Measurements from ENCODE around the gene GFRA4. TPM values are rescaled to one million over a fixed set of nuclear protein-coding genes. Genes with fewer than 3 reads are reported as not detected.
"Not testable (repeated sequence)": the region's sequence is repeated elsewhere in the genome, so short reads cannot be mapped to it uniquely, and the experiment has no call there.

The GFRA4 gene
- total RNA-seq, 1 experiment from 2014 or later = not detected

GRCh38 chr20:3622406-3622805 is 40.8 kb downstream of the GFRA4 start:
- DNase-seq (ENCODE audit: low read depth) = no peak

- DNase-seq (ENCODE audit: low read depth) = no peak
These were observed 42.1 kb downstream of the GFRA4 start for GRCh38 chr20:3621111-3621510.

DNA sequence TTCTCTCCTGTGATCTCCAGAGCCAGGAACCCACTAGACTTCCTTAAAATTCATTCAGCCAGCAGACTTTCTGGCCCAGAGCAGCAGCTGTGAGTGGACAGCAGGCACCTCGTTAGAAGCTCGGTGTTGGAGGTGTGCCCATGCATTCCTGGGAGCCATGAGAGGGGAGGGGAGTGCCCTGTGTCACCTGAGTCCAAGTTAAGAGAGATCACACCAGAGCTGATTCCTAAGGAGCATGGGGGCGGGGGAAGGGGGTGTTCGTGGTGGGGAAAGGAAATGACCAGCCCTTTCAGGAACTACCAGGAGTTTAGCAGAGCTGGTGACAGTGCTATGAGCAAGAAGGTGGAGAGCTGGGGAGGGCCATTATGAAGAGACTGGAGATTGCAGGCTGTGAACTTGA is 46.9 kb downstream of the GFRA4 start:
- DNase-seq (ENCODE audit: low read depth) = no peak

DNA sequence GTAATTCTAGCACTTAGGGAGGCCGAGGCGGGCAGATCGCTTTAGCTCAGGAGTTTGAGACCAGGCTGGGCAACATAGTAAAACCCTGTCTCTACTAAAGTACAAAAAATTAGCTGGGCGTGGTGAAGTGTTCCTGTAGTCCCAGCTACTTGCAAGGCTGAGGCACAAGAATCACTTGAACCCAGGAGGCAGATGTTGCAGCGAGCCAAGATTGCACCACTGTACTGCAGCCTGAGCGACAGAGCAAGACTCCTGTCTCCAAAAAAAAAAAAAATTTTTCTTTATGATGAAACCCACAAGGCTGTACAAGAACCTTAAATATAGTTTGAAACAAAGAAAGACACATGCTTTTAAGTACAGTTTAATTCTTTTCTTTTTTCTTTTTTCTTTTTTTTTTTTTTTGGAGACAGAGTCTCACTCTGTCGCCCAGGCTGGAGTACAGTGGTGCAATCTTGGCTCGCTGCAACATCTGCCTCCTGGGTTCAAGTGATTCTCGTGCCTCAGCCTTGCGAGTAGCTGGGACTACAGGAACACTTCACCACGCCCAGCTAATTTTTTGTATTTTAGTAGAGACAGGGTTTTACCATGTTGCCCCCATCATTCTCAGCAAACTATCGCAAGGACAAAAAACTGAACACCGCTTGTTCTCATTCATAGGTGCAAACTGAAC is 47.9 kb downstream of the GFRA4 start:
- not testable (repeated sequence) for DNase-seq (ENCODE audit: low read depth)

DNA sequence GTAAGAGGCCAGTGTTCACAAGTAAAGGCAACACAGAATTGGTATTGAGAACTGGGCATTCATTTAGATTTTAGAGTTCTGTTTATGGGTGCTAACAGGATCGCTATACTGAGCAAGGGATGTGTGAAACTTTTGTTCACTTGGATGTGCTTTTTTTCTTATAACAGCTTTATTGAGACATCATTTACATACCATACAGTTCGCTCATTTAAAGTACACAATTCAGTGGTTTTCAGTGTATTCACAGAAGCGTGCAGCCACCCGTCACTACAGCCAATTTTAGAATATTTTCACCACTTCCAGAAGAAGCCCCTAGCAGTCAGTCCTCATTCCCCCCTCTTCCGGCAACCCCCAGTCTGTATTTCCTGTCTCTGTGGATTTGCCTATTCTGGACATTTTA is 48.7 kb downstream of the GFRA4 start:
- DNase-seq (ENCODE audit: low read depth) = no peak

GRCh38 chr20:3613821-3614440 is 49.3 kb downstream of the GFRA4 start:
- DNase-seq (ENCODE audit: low read depth) = no peak

- no peak for DNase-seq (ENCODE audit: low read depth)
These were observed 50.2 kb downstream of the GFRA4 start for GRCh38 chr20:3612795-3613572.

DNA sequence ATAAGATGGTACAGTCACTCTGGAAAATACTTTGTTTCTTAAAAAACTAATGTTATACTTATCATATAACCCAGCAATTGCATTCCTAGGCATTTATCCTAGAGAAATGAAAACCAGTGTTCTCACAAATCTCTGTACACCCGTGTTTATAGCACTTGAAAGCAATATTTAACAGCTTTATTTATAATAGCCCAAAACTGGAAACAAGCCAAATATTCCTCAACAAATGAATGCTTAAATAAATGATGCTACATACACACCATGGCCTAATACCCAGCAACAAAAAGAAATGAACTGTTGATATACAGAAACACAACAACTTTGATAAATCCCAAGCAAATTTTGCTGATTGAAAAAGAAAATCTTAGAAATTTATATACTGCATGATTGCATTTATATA is 51.3 kb downstream of the GFRA4 start:
- no peak for DNase-seq (ENCODE audit: low read depth)

Other genes with a start within 250 kb of the GFRA4 start
- gene ATRN, start 192.4 kb downstream of the GFRA4 start, total RNA-seq (2014; rRNA removed) = 19.9 and 23.8 TPM in 2 replicates
- gene ADAM33, start 18.6 kb upstream of the GFRA4 start, total RNA-seq (2014; rRNA removed) = 0.11 and 0.13 TPM in 2 replicates
- gene SIGLEC1, start 49.2 kb upstream of the GFRA4 start, total RNA-seq (2014; rRNA removed) = not detected in 2 replicates
- not detected in 2 replicates for gene HSPA12B, start 69.3 kb upstream of the GFRA4 start, total RNA-seq (2014; rRNA removed)
- 84.3 and 85.6 TPM in 2 replicates for gene ADISSP, start 104.4 kb upstream of the GFRA4 start, total RNA-seq (2014; rRNA removed)
- gene SPEF1, start 118.0 kb upstream of the GFRA4 start, total RNA-seq (2014; rRNA removed) = 0.46 and 0.71 TPM in 2 replicates
- gene CENPB, start 123.3 kb upstream of the GFRA4 start, total RNA-seq (2014; rRNA removed) = 163 and 173 TPM in 2 replicates
- gene CDC25B, start 132.9 kb upstream of the GFRA4 start, total RNA-seq (2014; rRNA removed) = 80.0 and 100 TPM in 2 replicates
- gene AP5S1, start 157.1 kb upstream of the GFRA4 start, total RNA-seq (2014; rRNA removed) = 25.5 and 30.5 TPM in 2 replicates
- gene MAVS, start 183.4 kb upstream of the GFRA4 start, total RNA-seq (2014; rRNA removed) = 24.3 and 25.0 TPM in 2 replicates
- gene PANK2, start 226.0 kb upstream of the GFRA4 start, total RNA-seq (2014; rRNA removed) = 53.8 and 67.5 TPM in 2 replicates